Measurements from ENCODE around the gene TSPAN11. TPM values are rescaled to one million over a fixed set of nuclear protein-coding genes. Genes with fewer than 3 reads are reported as not detected.

TSPAN11 gene
- total and polyA plus RNA-seq, 2 of the 8 experiments (the other 6 are each of a cell fraction or from before 2014, with no cell fraction given), result 3.9 to 8.2 TPM

DNA sequence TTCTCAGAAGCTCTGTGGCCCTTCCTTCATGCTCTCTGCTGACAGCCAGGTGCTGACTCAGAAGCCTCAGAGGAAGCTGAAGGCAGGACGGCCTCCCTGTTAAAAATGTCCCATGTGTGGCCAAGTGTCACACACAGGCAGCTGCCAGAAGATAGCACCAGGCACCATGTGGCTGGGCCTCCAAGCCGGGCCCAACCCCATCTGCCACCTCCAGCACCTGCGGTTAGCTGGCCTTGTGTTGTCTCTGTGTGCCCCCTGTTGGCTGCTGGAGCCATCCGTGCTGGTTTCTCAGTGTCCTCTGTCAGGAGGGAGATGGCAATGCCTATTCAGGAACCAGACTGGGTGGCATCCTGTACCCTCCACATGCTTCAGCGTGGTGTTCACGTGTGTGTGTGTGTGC lies 63.2 kb downstream of the TSPAN11 start (continued):
- TF ChIP-seq SAP30 (IDR thresholded peaks at IDR 0.05; ENCODE audit: insufficient read depth, insufficient replicate concordance, low read length) (no peak), EGR1 (IDR thresholded peaks at IDR 0.05; ENCODE audit: borderline replicate concordance, low read depth, low read length) (no peak), SP1 (IDR thresholded peaks at IDR 0.05; ENCODE audit: low read depth, low read length) (no peak), ASH2L (IDR thresholded peaks at IDR 0.05; ENCODE audit: low read length) (no peak), POLR2AphosphoS5 (IDR thresholded peaks at IDR 0.05; ENCODE audit: low read depth, low read length) (no peak), CHD2 (IDR thresholded peaks at IDR 0.05; ENCODE audit: low read length) (no peak), GTF2F1 (IDR thresholded peaks at IDR 0.05; ENCODE audit: borderline replicate concordance, low read depth, low read length) (no peak), KDM4A (IDR thresholded peaks at IDR 0.05; ENCODE audit: low read depth, low read length, severe bottlenecking) (no peak), BACH1 (IDR thresholded peaks at IDR 0.05; ENCODE audit: low read length) (no peak), SP4 (IDR thresholded peaks at IDR 0.05; ENCODE audit: low read length) (no peak)
- TF ChIP-seq, protein P1, sequence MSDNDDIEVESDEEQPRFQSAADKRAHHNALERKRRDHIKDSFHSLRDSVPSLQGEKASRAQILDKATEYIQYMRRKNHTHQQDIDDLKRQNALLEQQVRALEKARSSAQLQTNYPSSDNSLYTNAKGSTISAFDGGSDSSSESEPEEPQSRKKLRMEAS (IDR thresholded peaks at IDR 0.05), result peak; percentile 64

Measured in H1 (cell line).